Measurements from ENCODE around the gene CRTC3. TPM values are rescaled to one million over a fixed set of nuclear protein-coding genes. Genes with fewer than 3 reads are reported as not detected.

The CRTC3 gene
- total RNA-seq, 6 experiments from 2014 or later, result 8.4 to 16.2 (median 11.3) TPM

DNA sequence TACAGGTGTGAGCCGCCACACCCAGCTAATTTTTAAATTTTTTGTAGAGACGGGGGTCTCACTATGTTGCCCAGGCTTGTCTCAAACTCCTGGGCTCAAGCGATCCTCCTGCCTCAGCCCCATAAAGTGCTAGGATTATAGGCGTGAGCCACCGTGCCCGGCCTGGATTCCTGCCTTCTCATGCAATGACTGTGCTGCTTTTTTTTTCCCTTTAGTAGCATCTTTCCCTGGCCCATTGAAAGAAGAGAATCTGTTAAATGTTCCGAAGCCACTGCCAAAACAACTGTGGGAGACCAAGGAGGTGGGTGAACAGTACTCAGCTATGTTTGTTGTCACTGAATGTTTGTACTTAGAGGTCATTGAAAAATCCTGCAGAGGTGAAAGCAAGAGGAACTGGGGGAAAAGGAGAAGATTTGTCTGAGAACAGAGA lies 88.0 kb downstream of the CRTC3 start:
- no peak for ATAC-seq
- no peaks in the 10 kb centered on the region for H3K27me3 ChIP-seq
- no peak for DNase-seq
- H3K36me3 ChIP-seq, result peaks cover 0 to 24% (median 9%) of the 10 kb centered on the region in 4 donors
- 64% methylated on average over 4 of the region's 7 CpGs for WGBS (ENCODE audit: insufficient coverage, low coverage, low lambda C conversion rate, missing lambda C conversion rate)
- peaks cover 0 to 9% (median 0%) of the 10 kb centered on the region in 4 donors for H3K4me1 ChIP-seq
- TF ChIP-seq, protein P1, sequence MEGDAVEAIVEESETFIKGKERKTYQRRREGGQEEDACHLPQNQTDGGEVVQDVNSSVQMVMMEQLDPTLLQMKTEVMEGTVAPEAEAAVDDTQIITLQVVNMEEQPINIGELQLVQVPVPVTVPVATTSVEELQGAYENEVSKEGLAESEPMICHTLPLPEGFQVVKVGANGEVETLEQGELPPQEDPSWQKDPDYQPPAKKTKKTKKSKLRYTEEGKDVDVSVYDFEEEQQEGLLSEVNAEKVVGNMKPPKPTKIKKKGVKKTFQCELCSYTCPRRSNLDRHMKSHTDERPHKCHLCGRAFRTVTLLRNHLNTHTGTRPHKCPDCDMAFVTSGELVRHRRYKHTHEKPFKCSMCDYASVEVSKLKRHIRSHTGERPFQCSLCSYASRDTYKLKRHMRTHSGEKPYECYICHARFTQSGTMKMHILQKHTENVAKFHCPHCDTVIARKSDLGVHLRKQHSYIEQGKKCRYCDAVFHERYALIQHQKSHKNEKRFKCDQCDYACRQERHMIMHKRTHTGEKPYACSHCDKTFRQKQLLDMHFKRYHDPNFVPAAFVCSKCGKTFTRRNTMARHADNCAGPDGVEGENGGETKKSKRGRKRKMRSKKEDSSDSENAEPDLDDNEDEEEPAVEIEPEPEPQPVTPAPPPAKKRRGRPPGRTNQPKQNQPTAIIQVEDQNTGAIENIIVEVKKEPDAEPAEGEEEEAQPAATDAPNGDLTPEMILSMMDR (IDR thresholded peaks at IDR 0.05), result no peak
- no peak for TF ChIP-seq POLR2A (IDR thresholded peaks at IDR 0.05)
- H3K9me3 ChIP-seq, result no peaks in the 10 kb centered on the region
- H3K27ac ChIP-seq, result no peak overlapping the region
- no peak overlapping the region for H3K4me3 ChIP-seq
- intact Hi-C loops (cut with DNase I), result no loop called here

DNA sequence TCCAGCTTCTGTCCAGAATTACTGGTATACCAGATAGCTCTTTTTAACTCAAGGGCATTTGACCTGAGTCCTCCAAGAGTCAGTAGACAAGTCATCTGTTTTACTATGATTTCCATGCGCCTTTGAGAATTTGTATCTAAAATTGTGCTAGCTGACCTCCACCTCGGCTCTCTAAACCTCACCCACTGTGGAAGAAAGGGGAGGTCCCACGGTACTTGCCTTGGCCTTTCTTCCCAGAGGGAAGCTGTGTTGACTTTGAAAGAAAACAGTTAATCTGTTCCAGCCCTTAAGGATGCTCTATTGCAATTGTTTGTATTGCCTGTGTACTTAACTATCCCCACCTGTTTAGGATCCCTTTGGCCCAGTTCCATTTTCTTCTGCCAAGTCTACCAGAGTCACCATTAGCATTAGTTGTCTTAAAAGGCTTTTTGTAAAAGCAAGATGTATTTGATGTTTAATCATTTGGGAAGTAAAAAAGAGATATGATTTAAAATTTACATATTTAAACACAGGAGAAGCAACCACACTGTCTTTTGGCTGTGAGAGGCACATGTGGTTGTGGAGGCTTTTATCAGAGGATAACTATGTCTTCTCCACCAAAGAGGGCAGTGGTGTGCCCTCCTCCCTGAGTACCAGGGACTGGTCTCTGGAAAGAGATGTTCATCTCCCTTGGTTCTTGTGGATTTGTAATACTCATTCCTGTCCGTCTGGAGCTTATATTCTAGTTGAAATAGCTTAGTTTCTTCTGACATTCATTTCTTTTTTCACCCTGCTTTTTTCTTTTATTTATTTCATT lies 88.8 kb downstream of the CRTC3 start:
- DNase-seq, result no peak
- H3K27ac ChIP-seq, result no peak overlapping the region
- TF ChIP-seq POLR2A (IDR thresholded peaks at IDR 0.05), result no peak
- TF ChIP-seq, protein P1 (IDR thresholded peaks at IDR 0.05), result peak in 1 of 4 donors; percentile 7
- no peak for ATAC-seq
- H3K9me3 ChIP-seq, result no peaks in the 10 kb centered on the region
- H3K27me3 ChIP-seq, result no peaks in the 10 kb centered on the region
- peaks cover 0 to 9% (median 0%) of the 10 kb centered on the region in 4 donors for H3K4me1 ChIP-seq
- 93% methylated on average over 4 of the region's 4 CpGs for WGBS (ENCODE audit: insufficient coverage, low coverage, low lambda C conversion rate, missing lambda C conversion rate)
- intact Hi-C loops (cut with DNase I), result no loop called here
- peaks cover 0 to 24% (median 9%) of the 10 kb centered on the region in 4 donors for H3K36me3 ChIP-seq
- H3K4me3 ChIP-seq, result no peak overlapping the region

DNA sequence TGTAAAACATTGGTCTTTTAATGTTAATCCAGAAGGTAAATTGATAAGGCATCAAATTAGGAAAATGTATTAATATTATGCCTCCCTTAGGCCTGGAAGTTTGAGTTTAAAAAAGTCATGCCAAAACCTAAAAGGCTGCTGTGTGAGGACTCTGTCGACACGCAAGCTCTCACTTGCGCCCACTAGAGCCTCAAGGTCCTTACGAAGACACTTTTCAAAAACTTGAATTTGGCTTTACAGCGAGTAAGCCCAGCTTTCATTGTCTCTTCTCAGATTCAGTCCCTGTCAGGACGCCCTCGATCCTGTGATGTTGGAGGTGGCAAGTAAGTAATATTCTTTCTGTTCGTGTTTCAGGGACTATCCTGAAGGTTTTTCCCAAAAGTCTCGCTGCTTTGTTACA lies 89.7 kb downstream of the CRTC3 start:
- H3K9me3 ChIP-seq, result no peaks in the 10 kb centered on the region
- intact Hi-C loops (cut with DNase I), result no loop called here
- no peak overlapping the region for H3K27ac ChIP-seq
- DNase-seq, result no peak
- WGBS (ENCODE audit: insufficient coverage, low coverage, low lambda C conversion rate, missing lambda C conversion rate), result 91% methylated on average over 9 of the region's 9 CpGs
- no peaks in the 10 kb centered on the region for H3K27me3 ChIP-seq
- peaks cover 0 to 24% (median 6%) of the 10 kb centered on the region in 4 donors for H3K36me3 ChIP-seq
- ATAC-seq, result no peak
- H3K4me1 ChIP-seq, result peaks cover 0 to 9% (median 0%) of the 10 kb centered on the region in 4 donors
- H3K4me3 ChIP-seq, result no peak overlapping the region
- no peak for TF ChIP-seq POLR2A (IDR thresholded peaks at IDR 0.05)
- TF ChIP-seq, protein P1 (IDR thresholded peaks at IDR 0.05), result no peak

DNA sequence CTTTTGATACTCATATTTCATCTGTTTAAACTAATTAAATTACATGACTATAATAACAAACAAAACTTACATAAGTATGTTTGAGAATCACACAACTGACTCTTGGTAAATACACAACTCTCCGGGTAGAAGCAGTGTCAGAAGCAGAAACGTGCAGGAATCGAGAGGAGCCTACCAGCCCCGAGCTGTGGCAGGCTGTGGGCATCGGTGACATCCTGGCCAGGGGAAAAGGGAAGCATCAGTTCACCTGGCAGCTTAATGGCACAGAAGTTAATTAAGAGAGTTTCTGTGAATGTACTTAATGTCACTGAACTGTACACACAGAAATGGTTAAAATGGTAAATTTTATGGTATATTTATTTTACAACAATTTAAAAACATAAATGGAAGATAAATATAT lies 90.2 kb downstream of the CRTC3 start:
- Histone ChIP-seq H3K9me3 (no peaks in the 10 kb centered on the region), H3K27me3 (no peaks in the 10 kb centered on the region), H3K4me3 (no peak overlapping the region), H3K36me3 (peaks cover 0 to 27% (median 6%) of the 10 kb centered on the region in 4 donors), H3K27ac (no peak overlapping the region), H3K4me1 (peaks cover 0 to 9% (median 0%) of the 10 kb centered on the region in 4 donors)
- no peak for DNase-seq
- WGBS (ENCODE audit: insufficient coverage, low coverage, low lambda C conversion rate, missing lambda C conversion rate), result 49% methylated on average over 5 of the region's 5 CpGs
- TF ChIP-seq POLR2A (IDR thresholded peaks at IDR 0.05), result no peak
- TF ChIP-seq, protein P1 (IDR thresholded peaks at IDR 0.05), result no peak
- intact Hi-C loops (cut with DNase I), result no loop called here
- ATAC-seq, result no peak
